GM19240 (cell line): ENCODE data around the gene HSPA12A.

ENCODE experiments used
- DNase-seq: peaks from one replicate; pipeline ENCODE4 v3.0.0; 2011; ENCODE audit warnings: low spot score; ENCODE audit not compliant: insufficient read length

The HSPA12A gene

GRCh38 chr10:116631871-116632295 is 110.5 kb downstream of the HSPA12A start:
- no peak for DNase-seq

- DNase-seq, result no peak
Observed at GRCh38 chr10:116630020-116630419, 112.3 kb downstream of the HSPA12A start.

GRCh38 chr10:116629340-116629739 is 113.0 kb downstream of the HSPA12A start:
- no peak for DNase-seq

- DNase-seq, result no peak
Observed at GRCh38 chr10:116627386-116627933, 114.9 kb downstream of the HSPA12A start.

GRCh38 chr10:116626815-116627214 is 115.6 kb downstream of the HSPA12A start:
- no peak for DNase-seq

GRCh38 chr10:116625845-116626244 is 116.5 kb downstream of the HSPA12A start:
- no peak for DNase-seq

- no peak for DNase-seq
Observed at GRCh38 chr10:116621934-116622655, 120.3 kb downstream of the HSPA12A start.

GRCh38 chr10:116621476-116621875 is 120.9 kb downstream of the HSPA12A start:
- DNase-seq, result no peak
